GM11168 (cell line): ENCODE results near the gene CDCP1.
"Not testable (repeated sequence)": the region's sequence is repeated elsewhere in the genome, so short reads cannot be mapped to it uniquely, and the experiment has no call there.

Source experiments
- in situ Hi-C: fragments of 300-500 bp; cut with MboI; formaldehyde crosslinking; loops from one replicate; pipeline ENCODE4 v1.12.0; 2022; ENCODE audit warnings: low sequenced_read_pairs; ENCODE audit not compliant: unreplicated experiment

Gene CDCP1

DNA sequence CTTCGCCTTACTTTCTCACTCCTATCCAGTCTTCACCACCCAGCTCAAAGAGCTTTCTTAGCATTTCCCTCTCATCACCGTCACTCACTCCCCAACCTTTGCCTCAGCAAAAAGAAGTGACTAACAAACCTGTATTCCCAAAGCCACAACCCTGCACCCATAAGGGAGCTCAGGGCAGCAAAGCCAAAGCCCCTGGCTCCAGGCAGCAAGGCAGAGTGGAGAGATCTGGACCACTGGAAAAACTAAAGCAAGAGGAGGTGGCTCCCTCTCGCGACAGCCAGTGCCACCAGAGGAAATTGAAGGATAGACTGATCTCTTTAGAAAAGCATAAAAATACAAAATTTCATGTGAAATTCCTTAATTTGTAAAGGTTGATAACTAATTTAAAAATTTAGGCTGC, 25.1 kb upstream of the CDCP1 start:
- in situ Hi-C loops: no loop called here

DNA sequence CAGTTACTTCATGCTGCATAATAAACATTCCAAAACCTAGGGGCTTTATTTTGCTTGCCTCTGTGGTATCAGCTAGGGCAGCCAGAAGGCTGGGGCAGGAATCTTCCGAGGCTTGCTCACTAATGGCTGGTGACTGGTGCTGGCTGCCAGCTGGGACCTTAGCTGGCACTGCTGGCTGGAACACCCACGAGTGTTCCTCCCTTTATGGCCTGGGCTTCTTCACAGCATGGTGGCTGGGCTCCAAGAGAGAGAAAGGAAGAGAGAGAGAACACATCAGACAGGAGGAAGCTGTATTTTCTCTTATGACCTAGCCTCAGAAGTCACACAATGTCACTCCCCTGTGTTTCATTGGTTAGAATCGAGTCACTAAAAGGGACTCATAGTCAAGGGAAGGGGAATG, 23.9 kb upstream of the CDCP1 start:
- in situ Hi-C loops: no loop called here

DNA sequence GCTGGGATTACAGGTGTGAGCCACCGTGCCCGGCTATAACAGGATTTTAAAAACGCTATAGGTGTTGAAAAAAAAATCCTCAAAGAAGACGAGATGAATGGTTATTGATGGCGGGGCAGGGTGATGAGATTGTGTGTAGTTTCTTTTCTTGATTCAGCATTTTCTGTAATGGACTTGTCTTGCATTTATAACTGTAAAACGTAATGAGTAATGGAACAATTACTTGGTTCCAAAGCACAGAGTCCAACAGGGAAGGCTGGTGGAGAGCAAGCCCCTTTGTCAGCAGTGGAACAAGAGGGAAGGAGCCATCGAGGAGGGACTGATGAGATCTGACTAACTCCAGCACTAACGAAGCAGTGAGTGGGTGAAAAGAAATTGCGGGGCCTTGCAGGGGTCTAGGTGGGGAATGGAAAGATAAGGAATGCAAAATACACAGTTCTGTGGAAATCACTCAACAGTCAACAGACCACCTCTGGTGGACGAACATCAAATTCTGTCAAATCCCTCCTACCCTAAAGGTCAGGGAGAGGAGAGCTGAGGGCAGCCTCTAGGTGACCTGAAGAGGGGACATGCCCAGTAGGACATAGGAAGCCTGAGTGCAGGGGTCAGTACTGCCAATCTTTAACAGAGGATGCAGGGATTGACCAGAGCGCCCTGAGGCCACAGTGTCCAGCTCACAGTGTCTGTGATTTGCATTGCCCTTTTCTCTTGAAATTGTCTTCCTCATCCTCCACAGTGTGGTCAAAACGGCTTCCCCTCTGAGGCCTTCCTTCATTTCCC, 23.1 kb upstream of the CDCP1 start:
- in situ Hi-C loops: no loop called here

DNA sequence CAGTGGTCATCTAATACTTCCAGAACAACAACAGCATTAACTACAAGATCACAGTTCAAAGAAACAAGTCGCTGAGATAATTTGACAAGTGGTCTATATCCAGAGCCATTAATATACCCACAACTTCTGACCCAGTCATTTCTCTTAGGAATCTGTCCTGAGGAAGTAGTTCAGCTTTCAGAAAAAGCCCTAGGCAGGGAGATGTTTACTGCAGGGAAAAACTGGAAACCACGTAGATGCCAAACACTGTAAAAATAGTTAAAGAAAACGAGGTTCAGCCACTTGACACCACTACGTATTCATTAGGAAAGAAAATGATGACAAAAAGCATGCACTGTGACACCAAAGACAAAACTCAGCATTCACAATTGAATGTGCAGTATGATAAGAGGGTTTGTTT, 22.3 kb upstream of the CDCP1 start:
- in situ Hi-C loops: no loop called here

DNA sequence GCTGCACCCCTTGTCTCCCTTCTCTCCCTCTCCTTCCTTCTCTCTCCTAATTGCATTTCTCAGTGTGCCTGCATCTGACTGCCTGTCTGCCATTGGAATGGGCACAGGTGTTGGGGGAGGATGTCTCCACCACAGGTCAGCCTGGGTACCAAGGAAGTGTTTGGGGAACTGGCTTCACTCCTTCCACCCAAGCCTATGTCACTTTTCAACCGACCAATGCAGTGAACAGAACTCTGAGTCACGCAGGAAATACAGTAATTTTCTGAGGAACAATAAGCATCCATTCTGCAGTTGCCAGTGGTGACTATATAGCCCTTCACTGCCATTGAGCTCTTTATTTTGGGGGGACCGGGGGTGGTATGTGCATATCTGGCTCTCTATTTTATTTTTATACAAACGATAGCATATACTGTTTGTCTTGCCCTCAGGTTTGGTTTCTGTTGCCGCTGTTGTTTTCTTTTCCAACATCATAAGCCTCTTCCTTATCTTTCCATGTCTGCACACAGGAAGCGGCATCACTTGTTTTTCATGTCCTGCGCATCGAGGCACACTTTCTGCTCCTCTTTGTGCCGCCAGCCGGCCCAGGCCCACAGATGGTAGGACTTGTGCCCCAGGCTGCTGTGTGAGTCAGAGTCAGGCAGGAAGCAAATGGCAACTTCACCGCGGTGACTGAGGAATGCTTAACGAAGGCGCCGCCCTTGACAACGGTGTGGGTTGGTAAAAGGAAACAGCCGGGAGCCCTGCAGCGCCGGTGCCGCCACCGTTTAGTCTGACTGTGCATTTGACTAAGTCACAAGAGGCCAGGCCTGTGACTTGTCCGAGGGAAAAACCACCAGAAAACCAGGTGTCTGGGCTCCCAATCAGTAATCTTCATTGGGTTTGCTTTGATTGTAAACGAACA, 21.1 kb upstream of the CDCP1 start:
- in situ Hi-C loops: no loop called here

DNA sequence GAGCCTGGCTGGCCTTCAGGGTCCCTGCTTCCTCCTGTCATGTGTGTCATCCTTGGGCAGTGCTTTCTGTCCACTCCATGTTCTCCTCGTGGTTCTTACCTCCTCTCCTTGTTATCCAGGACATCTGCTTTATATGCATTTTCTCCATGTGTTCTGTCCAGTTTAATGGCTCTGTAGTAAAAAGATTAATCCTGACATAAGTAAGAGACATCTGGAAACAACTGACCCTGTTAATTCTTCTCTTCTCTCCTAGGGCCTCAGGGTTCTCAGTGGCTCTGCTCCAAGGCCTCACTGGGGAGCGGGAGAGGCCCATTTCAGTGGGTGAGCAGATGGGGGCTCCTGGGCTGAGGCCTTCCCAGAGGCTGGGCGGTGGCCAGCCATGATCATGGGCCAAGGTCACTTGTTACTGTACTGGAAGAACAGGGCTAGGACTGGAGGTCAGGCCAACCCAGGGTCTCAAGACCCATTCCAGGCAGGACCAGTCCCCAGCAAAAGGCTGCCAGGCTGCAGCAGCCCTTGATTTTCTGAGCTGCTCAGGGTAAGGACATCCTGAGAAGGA, 20.2 kb upstream of the CDCP1 start:
- in situ Hi-C loops: no loop called here

DNA sequence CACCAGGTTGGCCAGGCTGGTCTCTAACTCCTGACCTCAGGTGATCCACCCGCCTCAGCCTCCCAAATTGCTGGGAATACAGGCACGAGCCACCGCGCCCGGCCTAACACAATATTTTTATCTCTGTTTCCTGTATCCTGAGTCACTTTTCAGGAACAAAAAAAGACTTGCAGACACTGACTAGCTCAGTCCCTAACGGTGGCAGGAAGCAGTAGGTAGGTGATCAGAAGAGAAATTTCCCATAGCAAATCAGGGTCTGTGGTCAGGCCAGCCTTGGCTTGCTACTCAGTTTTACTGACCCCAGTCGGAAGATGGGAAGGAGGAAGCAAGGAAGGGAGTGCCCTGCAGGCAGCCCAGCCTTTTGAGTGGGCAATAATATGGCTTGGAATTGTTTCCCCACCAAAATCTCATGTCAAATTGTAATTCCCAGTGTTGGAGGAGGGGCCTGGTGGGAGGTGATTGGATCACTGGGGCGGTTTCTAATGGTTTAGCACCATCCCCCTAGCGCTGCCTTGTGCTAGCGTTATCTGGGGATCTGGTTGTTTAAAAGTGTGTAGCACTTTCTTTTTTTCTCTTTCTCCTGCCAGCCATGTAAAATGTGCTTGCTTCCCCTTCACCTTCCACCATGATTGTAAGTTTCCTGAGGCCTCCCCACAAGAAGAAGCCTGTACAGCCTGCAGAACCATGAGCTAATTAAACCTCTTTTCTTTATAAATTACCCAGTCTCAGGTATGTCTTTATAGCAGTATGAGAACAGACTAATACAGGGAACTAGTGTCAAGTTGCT, 19.5 kb upstream of the CDCP1 start:
- in situ Hi-C loops: no loop called here

DNA sequence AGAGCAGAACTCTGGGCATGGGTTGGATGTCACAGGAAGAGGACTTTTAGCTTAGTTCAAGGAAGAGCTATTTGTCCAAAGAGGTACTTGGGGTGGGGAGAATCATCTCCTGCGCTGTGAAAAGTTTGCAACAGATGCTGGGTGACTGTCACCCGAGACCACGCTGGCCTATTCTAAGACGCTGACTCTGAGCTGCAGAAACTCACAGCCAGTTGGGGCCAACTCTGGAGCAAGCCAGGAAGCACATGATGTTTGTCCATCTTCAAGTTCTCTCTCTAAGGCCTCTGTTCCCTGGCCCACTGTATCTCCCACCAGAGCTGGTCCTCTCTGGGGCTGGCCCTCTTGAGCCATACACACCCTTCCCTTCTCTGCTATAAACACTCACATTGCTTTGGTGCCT, 17.9 kb upstream of the CDCP1 start:
- in situ Hi-C loops: no loop called here

DNA sequence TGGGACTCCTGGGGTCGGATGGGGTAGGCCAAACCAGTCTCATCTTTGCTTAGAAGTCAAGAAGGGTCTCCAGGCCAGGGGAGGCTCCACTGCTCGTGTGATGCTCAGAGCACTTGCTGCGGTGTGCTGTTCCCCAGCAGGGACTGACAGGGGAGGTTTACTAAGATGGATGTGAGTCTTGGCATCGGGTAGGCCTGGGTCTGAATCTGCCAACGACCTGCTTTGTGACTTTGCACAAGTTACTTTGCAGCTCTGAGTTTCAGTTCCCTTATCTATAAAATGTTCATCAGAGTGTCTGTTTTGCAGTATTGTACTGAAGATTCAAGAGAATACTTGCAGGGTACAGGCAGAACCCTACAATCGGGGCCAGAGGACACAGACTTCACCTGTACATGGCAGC, 17.3 kb upstream of the CDCP1 start:
- in situ Hi-C loops: no loop called here

DNA sequence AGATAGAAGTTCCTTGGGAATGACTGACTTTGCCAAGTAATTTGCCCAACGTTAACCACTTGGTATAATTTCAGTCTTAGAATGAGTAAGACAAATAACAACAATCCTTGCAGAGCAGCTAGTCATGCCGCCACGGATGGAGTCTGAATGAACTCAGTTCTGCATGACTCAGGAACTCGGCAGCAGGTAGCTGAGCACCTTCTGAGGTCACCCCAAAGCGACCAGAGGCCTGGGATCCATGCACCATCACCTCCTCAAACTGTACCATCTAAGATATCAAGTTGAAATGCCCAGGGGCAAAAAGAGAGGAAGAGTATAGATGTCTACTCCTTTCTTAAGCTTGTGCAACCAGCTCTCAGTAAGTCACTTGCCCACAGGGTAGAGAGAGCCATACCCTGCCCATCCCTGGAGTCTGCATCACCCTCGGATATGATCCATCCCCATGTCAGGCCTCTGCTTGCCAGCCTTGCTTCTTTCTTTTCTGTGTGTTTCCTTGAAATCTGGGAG, 8.5 kb upstream of the CDCP1 start:
- in situ Hi-C loops: no loop called here

DNA sequence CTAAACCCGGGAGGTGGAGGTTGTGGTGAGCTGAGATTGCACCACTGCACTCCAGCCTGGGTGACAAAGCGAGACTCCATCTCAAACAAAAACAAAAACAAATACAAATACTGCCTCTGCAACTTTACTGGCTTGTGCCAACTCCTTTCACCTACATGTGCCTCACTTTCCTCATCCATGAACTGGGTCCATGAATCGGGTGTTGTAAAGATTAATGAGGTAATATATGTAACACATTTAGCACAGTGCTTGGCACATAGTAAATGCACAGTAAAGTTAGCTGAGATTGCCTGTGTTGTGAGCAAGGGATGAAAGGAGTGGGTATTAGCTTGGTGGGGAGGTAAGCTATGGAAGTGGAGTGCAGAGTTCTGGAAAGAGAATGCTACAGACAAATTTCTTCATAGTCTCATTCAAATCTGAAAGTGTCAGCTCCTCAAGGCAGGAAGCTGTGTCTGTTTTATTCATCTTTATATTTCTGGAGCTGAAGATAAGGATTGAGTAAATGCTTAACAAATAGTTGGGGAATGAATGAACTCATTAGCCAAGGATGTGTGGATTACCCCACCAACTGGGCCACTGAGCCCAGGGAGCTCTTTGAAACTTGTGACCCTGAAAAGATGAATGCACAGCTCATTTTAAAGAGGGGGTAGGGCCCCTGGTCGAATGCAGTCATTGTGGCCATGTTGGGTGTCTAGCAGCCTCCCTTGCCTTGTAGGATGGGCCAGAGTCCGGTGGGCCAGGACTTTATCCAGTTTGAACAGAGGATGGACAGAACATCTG, 7.7 kb upstream of the CDCP1 start:
- in situ Hi-C loops: no loop called here

DNA sequence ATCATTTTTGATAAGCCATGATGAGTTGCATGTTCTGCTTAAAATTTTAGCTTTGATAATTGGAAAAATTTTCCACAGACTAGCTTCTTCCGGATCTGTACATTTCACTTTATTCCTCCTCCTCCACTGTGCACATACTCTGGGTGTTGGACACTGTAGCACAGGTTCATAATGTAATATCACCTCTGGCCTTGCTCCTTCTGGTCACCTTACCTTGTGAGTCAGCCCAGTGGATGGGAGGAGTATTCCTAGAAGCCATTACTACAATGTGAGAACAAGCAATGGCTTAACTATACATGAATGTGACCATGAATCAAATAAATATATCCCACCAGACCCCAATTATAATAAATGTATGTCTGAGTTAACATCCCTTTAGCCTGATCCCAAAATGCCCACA, 6.1 kb upstream of the CDCP1 start:
- in situ Hi-C loops: no loop called here

DNA sequence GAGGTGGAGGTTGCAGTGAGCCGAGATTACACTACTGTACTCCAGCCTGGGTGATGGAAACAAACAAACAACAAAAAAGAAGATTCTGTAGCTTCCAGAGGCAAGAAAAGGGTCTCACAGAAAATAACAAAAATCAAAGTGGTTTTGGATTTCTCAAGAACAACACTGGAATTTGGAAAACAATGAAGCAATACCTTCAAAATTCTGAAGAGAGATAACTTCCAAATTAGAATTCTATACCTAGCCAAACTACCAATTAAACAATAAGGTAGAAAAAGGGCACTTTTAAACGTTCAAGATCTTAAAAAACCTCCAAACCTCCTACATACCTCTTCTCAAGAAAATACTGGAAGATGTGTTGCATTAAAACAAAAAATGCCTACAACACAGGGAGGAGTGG, 4.9 kb upstream of the CDCP1 start:
- in situ Hi-C loops: no loop called here

DNA sequence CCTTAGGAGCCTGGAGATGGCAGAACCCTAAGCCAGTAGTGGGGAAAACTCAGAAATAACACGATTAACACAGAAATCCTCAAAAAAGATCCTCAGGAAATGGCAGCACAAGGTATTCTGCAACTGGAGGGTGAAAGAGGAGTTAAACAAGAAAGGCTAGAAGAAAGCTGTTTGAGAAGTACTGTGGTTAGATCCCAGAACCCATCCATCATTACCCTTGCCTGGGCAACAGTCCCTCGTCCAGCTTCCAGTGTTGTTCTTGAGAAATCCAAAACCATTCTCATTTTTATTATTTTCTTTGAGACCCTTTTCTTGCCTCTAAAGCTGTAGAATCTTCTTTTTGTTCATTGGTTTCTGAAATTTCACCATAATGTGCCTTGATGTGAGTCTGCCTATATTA, 2.7 kb upstream of the CDCP1 start:
- in situ Hi-C loops: no loop called here

DNA sequence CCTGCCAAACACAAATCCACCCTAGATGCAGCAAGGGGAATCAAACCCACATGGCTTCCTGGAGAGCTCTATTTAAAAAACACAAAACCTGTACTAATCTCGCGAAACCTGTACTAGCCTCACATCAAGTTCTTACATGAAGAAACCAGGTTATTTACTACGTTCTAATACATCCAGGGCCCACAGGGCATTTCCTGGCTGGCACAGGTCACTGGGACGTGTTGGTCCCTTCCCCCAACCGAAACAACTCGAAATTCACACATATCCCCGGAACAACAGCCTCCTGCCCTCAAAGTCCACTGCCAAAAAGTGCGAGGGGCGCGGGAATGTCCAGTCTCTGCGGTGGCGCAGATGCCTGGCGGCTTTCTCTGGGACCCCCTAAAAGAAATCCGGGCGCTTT, 955 bp downstream of the CDCP1 start:
- in situ Hi-C loops: no loop called here

DNA sequence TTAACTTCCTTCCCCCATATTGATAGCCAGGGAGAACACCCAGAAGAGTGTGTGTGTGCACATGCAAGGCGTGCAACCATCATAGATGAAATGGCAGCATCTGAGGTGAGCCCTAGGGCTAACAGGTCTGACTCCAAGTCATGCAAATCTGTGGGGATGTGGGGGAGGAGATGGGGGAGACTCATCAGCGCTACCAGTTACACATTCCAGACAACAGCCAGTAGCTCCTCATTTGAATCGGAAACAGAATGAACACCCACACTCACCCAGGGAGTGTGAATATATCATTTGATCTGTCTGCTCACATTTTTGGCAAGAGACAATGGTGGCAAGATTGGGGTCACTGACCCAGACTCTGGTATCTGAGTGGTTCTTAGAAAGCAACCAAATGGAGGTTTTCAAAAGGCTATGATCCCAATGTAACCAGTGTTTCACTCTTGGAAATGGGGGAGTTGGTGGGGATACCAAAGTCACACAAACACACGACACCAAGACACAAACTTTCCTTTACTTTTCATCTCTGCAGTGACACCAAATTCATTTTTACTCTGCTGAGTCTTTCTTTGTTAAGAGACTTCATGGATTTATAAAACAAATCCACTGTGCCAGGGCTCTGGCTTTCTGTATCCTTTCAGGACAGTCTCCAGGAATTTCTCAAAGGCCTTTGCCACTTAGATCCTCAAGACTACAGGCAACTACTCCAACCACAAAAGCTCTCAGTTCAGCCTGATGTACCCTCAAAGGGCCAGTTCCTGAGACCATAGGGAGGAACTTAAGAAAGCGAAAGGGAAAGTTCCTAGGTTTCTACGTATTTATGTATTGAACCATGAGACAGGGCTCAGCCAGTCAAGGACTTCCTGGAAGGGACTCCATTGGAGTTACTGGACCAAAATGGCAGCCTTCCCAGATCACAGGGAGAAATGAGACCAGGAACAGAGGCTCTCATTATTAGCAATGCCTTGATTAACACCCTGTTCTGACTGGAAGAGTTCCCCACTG, 2.2 kb downstream of the CDCP1 start:
- in situ Hi-C loops: no loop called here

DNA sequence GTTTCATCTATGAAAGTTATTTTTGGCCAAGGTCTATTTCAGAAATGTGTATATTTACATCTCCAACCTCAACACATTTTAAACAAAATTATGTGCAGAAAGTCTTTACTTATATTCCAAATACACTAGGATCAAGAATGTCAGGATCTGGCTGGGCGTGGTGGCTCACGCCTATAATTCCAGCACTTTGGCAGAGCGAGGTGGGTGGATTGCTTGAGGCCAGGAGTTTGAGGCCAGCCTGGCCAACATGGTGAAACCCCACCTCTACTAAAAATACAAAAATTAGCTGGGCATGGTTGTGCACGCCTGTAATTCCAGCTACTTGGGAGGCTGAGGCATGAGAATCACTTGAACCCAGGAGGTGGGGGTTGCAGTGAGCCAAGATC, 5.4 kb downstream of the CDCP1 start:
- in situ Hi-C loops: not testable (repeated sequence)

DNA sequence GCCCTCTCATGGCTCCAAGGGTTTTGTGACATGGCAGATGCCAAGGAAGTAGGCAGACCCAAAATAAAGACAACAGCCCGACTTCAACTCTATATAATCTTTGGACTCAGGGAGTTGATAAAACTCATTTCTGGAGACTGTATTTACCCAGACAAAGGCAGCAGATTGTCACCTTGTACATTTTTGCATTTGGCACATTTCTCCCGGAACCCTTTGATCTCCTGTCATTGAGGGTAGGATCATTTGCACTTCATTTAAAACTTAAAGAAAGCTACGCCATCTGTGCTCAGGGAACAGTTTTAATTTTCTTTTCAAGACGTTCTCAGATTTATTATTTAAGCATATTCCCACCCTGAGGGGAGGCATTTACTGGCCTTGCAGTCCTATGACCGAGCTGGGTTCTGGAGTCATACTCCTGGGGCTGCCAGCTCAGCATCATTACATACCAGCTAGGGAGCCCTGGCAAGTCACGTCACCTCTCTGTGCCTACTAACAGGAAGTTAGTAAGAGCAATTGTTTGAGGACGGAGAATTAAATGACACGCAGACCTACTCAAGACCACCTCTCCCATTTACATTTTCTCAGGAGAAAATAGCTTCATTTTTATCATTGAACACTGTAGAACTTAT, 5.9 kb downstream of the CDCP1 start:
- in situ Hi-C loops: no loop called here
